ENCODE data around the gene HOPX. TPM values are rescaled to one million over a fixed set of nuclear protein-coding genes. Genes with fewer than 3 reads are reported as not detected.

The HOPX gene
- total and polyA plus RNA-seq, 2 of the 8 experiments (the other 6 are each of a cell fraction or from before 2014, with no cell fraction given), result not detected

GRCh38 chr4:56666279-56666678, 14.8 kb downstream of the HOPX start:
- Histone ChIP-seq H3K36me3 (ENCODE audit: control insufficient read depth in 2 of 4, insufficient read depth in 4 of 4, low read length in 3 of 4) (no peaks in the 10 kb centered on the region), H3K18ac (ENCODE audit: extremely low read depth, low read length) (no peak overlapping the region), H4K5ac (ENCODE audit: insufficient read length, low read depth, low read length) (no peak overlapping the region), H3K4me3 (ENCODE audit: extremely low read depth in 1 of 4, insufficient read depth in 2 of 4, low read depth in 3 of 4, low read length in 4 of 4) (no peak overlapping the region), H2BK5ac (ENCODE audit: low read depth, low read length) (no peak overlapping the region), H3K14ac (ENCODE audit: insufficient read length) (no peak overlapping the region), H3K9me3 (ENCODE audit: insufficient read depth in 2 of 2, low read depth in 1 of 2, low read length in 1 of 2) (no peaks in the 10 kb centered on the region), H3K79me1 (ENCODE audit: low read depth, low read length) (no peaks in the 10 kb centered on the region), H3K56ac (replicated peaks; ENCODE audit: insufficient read length, low read depth, low read length) (no peak overlapping the region), H3K9ac (replicated peaks in 1 of 4; ENCODE audit: extremely low read depth in 1 of 4, low read depth in 3 of 4, low read length in 3 of 4) (no peak overlapping the region), H3K4me1 (replicated peaks in 1 of 4; ENCODE audit: control insufficient read depth in 3 of 4, insufficient read depth in 4 of 4, low read length in 3 of 4) (peaks cover 0 to 8% (median 5%) of the 10 kb centered on the region in 4 experiments; a peak in 6 of 7 replicates), H2AK5ac (ENCODE audit: low read depth, low read length) (no peak overlapping the region), H4K91ac (replicated peaks; ENCODE audit: insufficient read length, low read length) (no peak overlapping the region), H2BK120ac (replicated peaks; ENCODE audit: low read depth, low read length) (no peak overlapping the region), H3K4me2 (ENCODE audit: insufficient read depth in 1 of 2, low read depth in 2 of 2, low read length in 2 of 2) (no peak overlapping the region), H3K27ac (ENCODE audit: low read depth, low read length) (no peak overlapping the region), H3K27me3 (replicated peaks in 1 of 4; ENCODE audit: control insufficient read depth in 3 of 4, extremely low read depth in 1 of 4, insufficient read depth in 3 of 4, low read length in 3 of 4) (peaks cover 0 to 2% (median under 1%) of the 10 kb centered on the region in 4 experiments; a peak in 4 of 7 replicates), H4K8ac (ENCODE audit: extremely low read depth, insufficient read depth, low read length) (no peak overlapping the region), H2AFZ (ENCODE audit: low read length) (no peak overlapping the region), H3K4ac (replicated peaks; ENCODE audit: insufficient read length, low read depth, low read length) (no peak overlapping the region), H3K23ac (ENCODE audit: insufficient read length) (no peak overlapping the region), H3K79me2 (ENCODE audit: control insufficient read depth in 1 of 2, insufficient read depth in 2 of 2, low read length in 2 of 2) (no peaks in the 10 kb centered on the region), H2BK20ac (ENCODE audit: low read length) (no peak overlapping the region), H2BK15ac (ENCODE audit: low read length) (no peak overlapping the region), H3K23me2 (ENCODE audit: low read depth, low read length) (no peaks in the 10 kb centered on the region), H2BK12ac (ENCODE audit: low read depth, low read length) (no peak overlapping the region), H4K20me1 (replicated peaks in 1 of 2; ENCODE audit: control insufficient read depth in 1 of 2, insufficient read depth in 2 of 2, low read length in 2 of 2) (no peaks in the 10 kb centered on the region)
- ChIA-PET CTCF (ENCODE audit: partially characterized antibody) (interaction anchor here (1.4 kb wide), 1 partner anchor 170 kb away, joined by 5 read pairs; no protein-coding TSS in a partner anchor), POLR2A (ENCODE audit: partially characterized antibody) (no interaction called here)
- FAIRE-seq, result no peak
- WGBS, 2 experiments (ENCODE audit: extremely low coverage in 1 of 2, insufficient coverage in 1 of 2, insufficient read length in 1 of 2, insufficient replicate concordance in 2 of 2, low coverage in 1 of 2, low lambda C conversion rate in 2 of 2, missing lambda C conversion rate in 1 of 2), result 82% methylated on average over 2 of the region's 2 CpGs; no CpG with 5 or more reads in 1 of the 2 experiments
- DNase-seq (ENCODE audit: low read depth in 1 of 2, low spot score in 2 of 2), result no peak
- TF ChIP-seq BCL11A (IDR thresholded peaks at IDR 0.05; ENCODE audit: low read depth in 2 of 2, low read length in 2 of 2) (no peak), POLR2A (IDR thresholded peaks at IDR 0.05; ENCODE audit: control extremely low read depth in 1 of 2, low read depth in 2 of 2, low read length in 2 of 2) (no peak), POLR2AphosphoS5 (IDR thresholded peaks at IDR 0.05; ENCODE audit: low read depth, low read length) (no peak), ASH2L (IDR thresholded peaks at IDR 0.05; ENCODE audit: low read length) (no peak), CTBP2 (IDR thresholded peaks at IDR 0.05; ENCODE audit: borderline replicate concordance, insufficient read depth, insufficient read length, low read length) (no peak), RXRA (IDR thresholded peaks at IDR 0.05; ENCODE audit: insufficient read depth, low read depth, low read length) (no peak), TBP (IDR thresholded peaks at IDR 0.05; ENCODE audit: low read depth, low read length) (no peak), TAF7 (optimal IDR thresholded peaks at IDR 0.05; ENCODE audit: borderline replicate concordance, low read depth, low read length) (no peak), FOSL1 (IDR thresholded peaks at IDR 0.05; ENCODE audit: insufficient read depth, low read depth, low read length) (no peak), PHF8 (conservative IDR thresholded peaks at IDR 0.05; ENCODE audit: low read depth, low read length) (no peak), CEBPB (IDR thresholded peaks at IDR 0.05; ENCODE audit: low read depth, low read length) (no peak)

Data from H1 (cell line).